ENCODE results near the gene LRRC14B. TPM values are rescaled to one million over a fixed set of nuclear protein-coding genes. Genes with fewer than 3 reads are reported as not detected.

Gene LRRC14B
- total RNA-seq, 4 donors from 2014 or later, result not detected

GRCh38 chr5:160921-161802 lies 30.1 kb upstream of the LRRC14B start:
- no peak overlapping the region for H3K4me3 ChIP-seq
- DNase-seq, result no peak
- peaks cover 0 to 26% (median 0%) of the 10 kb centered on the region in 4 donors for H3K27me3 ChIP-seq
- H3K27ac ChIP-seq, result no peak overlapping the region
- TF ChIP-seq CTCF (IDR thresholded peaks at IDR 0.05) (no peak), POLR2A (IDR thresholded peaks at IDR 0.05) (no peak)
- no peaks in the 10 kb centered on the region for H3K4me1 ChIP-seq
- no peaks in the 10 kb centered on the region for H3K9me3 ChIP-seq
- intact Hi-C loops (cut with DNase I), result no loop called here
- H3K36me3 ChIP-seq, result no peaks in the 10 kb centered on the region
- 81 to 92% methylated on average over 9 to 12 of the region's 23 CpGs for WGBS, 2 donors

GRCh38 chr5:161803-162110 lies 29.5 kb upstream of the LRRC14B start:
- TF ChIP-seq POLR2A (IDR thresholded peaks at IDR 0.05) (no peak), CTCF (IDR thresholded peaks at IDR 0.05) (no peak)
- intact Hi-C loops (cut with DNase I), result no loop called here
- 90% methylated on average over 12 of the region's 17 CpGs; no CpG with 5 or more reads in 1 of the 2 donors for WGBS, 2 donors

GRCh38 chr5:162190-162564 lies 29.1 kb upstream of the LRRC14B start:
- 80 to 86% methylated on average over 4 to 6 of the region's 19 CpGs for WGBS, 2 donors
- Histone ChIP-seq H3K36me3 (no peaks in the 10 kb centered on the region), H3K4me1 (no peaks in the 10 kb centered on the region), H3K4me3 (no peak overlapping the region), H3K27me3 (peaks cover 0 to 26% (median 0%) of the 10 kb centered on the region in 4 donors), H3K9me3 (no peaks in the 10 kb centered on the region), H3K27ac (no peak overlapping the region)
- TF ChIP-seq POLR2A (IDR thresholded peaks at IDR 0.05) (no peak), CTCF (IDR thresholded peaks at IDR 0.05) (no peak)
- no peak for DNase-seq
- intact Hi-C loops (cut with DNase I), result no loop called here

More at GRCh38 chr5:161803-162110, 29.5 kb upstream of the LRRC14B start:
- Histone ChIP-seq H3K27me3 (peaks cover 0 to 26% (median 0%) of the 10 kb centered on the region in 4 donors), H3K4me3 (no peak overlapping the region), H3K9me3 (no peaks in the 10 kb centered on the region), H3K27ac (no peak overlapping the region), H3K4me1 (no peaks in the 10 kb centered on the region), H3K36me3 (no peaks in the 10 kb centered on the region)
- no peak for DNase-seq

GRCh38 chr5:162565-163337 lies 28.5 kb upstream of the LRRC14B start:
- intact Hi-C loops (cut with DNase I), result no loop called here
- no peak for DNase-seq
- Histone ChIP-seq H3K27me3 (peaks cover 0 to 26% (median 0%) of the 10 kb centered on the region in 4 donors), H3K36me3 (no peaks in the 10 kb centered on the region), H3K27ac (no peak overlapping the region), H3K4me3 (no peak overlapping the region), H3K4me1 (no peaks in the 10 kb centered on the region), H3K9me3 (no peaks in the 10 kb centered on the region)
- TF ChIP-seq POLR2A (IDR thresholded peaks at IDR 0.05) (no peak), CTCF (IDR thresholded peaks at IDR 0.05) (no peak)
- WGBS, 2 donors, result 80% methylated on average over 9 of the region's 23 CpGs; no CpG with 5 or more reads in 1 of the 2 donors

GRCh38 chr5:163338-163620 lies 28.0 kb upstream of the LRRC14B start:
- no peaks in the 10 kb centered on the region for H3K36me3 ChIP-seq
- peaks cover 0 to 3% (median 0%) of the 10 kb centered on the region in 3 donors for H3K4me1 ChIP-seq
- H3K27me3 ChIP-seq, result peaks cover 0 to 26% (median 0%) of the 10 kb centered on the region in 4 donors
- TF ChIP-seq POLR2A (IDR thresholded peaks at IDR 0.05), result no peak
- TF ChIP-seq CTCF (IDR thresholded peaks at IDR 0.05), result no peak
- H3K9me3 ChIP-seq, result no peaks in the 10 kb centered on the region
- no peak overlapping the region for H3K4me3 ChIP-seq
- H3K27ac ChIP-seq, result no peak overlapping the region
- 50 to 100% methylated on average over 1 of the region's 7 CpGs for WGBS, 2 donors
- DNase-seq, result no peak
- intact Hi-C loops (cut with DNase I), result no loop called here

Data from esophagus squamous epithelium (tissue), 5 donors.